Choroid plexus epithelial cell (primary cell): Measurements from ENCODE around the gene GMDS.

Source experiments
- DNase-seq: peaks from one replicate; pipeline ENCODE4 v3.0.0-alpha.2; 2010; ENCODE audit warnings: low read depth
- H3K4me3 ChIP-seq: 2 replicates; pipeline ENCODE4 v1.5.1; 2011; ENCODE audit warnings: low read depth, mild to moderate bottlenecking, control low read depth, low read length, moderate library complexity
- CTCF ChIP-seq: conservative IDR thresholded peaks from 2 replicates; pipeline ENCODE4 v1.5.1; 2011; ENCODE audit warnings: low read depth, mild to moderate bottlenecking, control low read depth, inconsistent platforms, low read length, moderate library complexity

Gene GMDS

GRCh38 chr6:1991332-1991878 lies 254.0 kb downstream of the GMDS start:
- DNase-seq: no peak
- no peak overlapping the region for H3K4me3 ChIP-seq
- TF ChIP-seq CTCF: no peak

- TF ChIP-seq CTCF: no peak
- DNase-seq: no peak
- H3K4me3 ChIP-seq: no peak overlapping the region
Observed at GRCh38 chr6:1988843-1989242, 256.6 kb downstream of the GMDS start.

GRCh38 chr6:1987640-1988039 lies 257.8 kb downstream of the GMDS start:
- DNase-seq: peak; percentile 44
- H3K4me3 ChIP-seq: no peak overlapping the region

GRCh38 chr6:1986454-1987243 lies 258.8 kb downstream of the GMDS start:
- peak; percentile 52 for DNase-seq
- no peak for TF ChIP-seq CTCF
- H3K4me3 ChIP-seq: no peak overlapping the region

More at GRCh38 chr6:1987640-1988039, 257.8 kb downstream of the GMDS start:
- no peak for TF ChIP-seq CTCF

- DNase-seq: no peak
- no peak overlapping the region for H3K4me3 ChIP-seq
- no peak for TF ChIP-seq CTCF
Observed at GRCh38 chr6:1984346-1984994, 260.9 kb downstream of the GMDS start.

GRCh38 chr6:1983850-1984249 lies 261.6 kb downstream of the GMDS start:
- no peak for TF ChIP-seq CTCF
- no peak overlapping the region for H3K4me3 ChIP-seq
- no peak for DNase-seq

GRCh38 chr6:1972962-1973361 lies 272.4 kb downstream of the GMDS start:
- H3K4me3 ChIP-seq: no peak overlapping the region
- DNase-seq: no peak
- TF ChIP-seq CTCF: no peak
